Panc1 (cell line): Measurements from ENCODE around the gene REV3L. TPM values are rescaled to one million over a fixed set of nuclear protein-coding genes. Genes with fewer than 3 reads are reported as not detected.

Experiments
- ATAC-seq: fragments of 200-7000 bp; cut with Tn5 transposase; 2 replicates; pipeline ENCODE4 v1.9.1; 2020; ENCODE audit warnings: mild to moderate bottlenecking, moderate library complexity
- BruUV-seq: library from RNA; stranded (reverse); fragments of 400-500 nt; replicated peaks from 2 replicates; lab custom pipeline; 2021; lab: Mats Ljungman, UMichigan
- CTCF ChIA-PET: fragments of 300-600 bp; sonication (Branson Sonifier 250); formaldehyde crosslinking; loops from one replicate; lab custom pipeline; 2022; ENCODE audit warnings: antibody characterized with exemption; lab: Charles Lee
- POLR2A ChIA-PET: fragments of 300-600 bp; sonication (Branson Sonifier 250); formaldehyde crosslinking; loops from one replicate; lab custom pipeline; 2022; ENCODE audit warnings: antibody characterized with exemption; lab: Charles Lee
- DNase-seq: peaks from one replicate; pipeline ENCODE4 v3.0.0-alpha.2; 2010; ENCODE audit warnings: low read depth, low spot score
- H3K27ac ChIP-seq: 2 replicates; pipeline ENCODE4 v1.5.1; 2011; ENCODE audit warnings: mild to moderate bottlenecking, low read length, inconsistent platforms
- H3K27me3 ChIP-seq: fragments of 200-500 bp; sonication (Bioruptor generic); 2 replicates; pipeline ENCODE4 v1.6.0; 2014; ENCODE audit warnings: low read length, inconsistent platforms; ENCODE audit not compliant: control insufficient read depth, insufficient read depth
- H3K36me3 ChIP-seq: fragments of 200-500 bp; sonication (Bioruptor generic); 2 replicates; pipeline ENCODE4 v1.5.1; 2014; ENCODE audit warnings: inconsistent platforms, mild to moderate bottlenecking, low read length, moderate library complexity; ENCODE audit not compliant: control insufficient read depth, insufficient read depth
- H3K4me1 ChIP-seq: 2 replicates; pipeline ENCODE4 v1.5.1; 2011; ENCODE audit warnings: inconsistent platforms, mild to moderate bottlenecking, low read length, moderate library complexity; ENCODE audit not compliant: control insufficient read depth, insufficient read depth
- H3K4me3 ChIP-seq, 2 experiments: 2 replicates each; pipeline ENCODE4 v1.5.1; 2011 to 2012; ENCODE audit warnings: low read depth in 2 of 2, low read length in 2 of 2, mild to moderate bottlenecking in 2 of 2, inconsistent platforms in 1 of 2, moderate library complexity in 1 of 2
- H3K9me3 ChIP-seq: fragments of 200-500 bp; sonication (Bioruptor generic); 2 replicates; pipeline ENCODE4 v1.5.1; 2014; ENCODE audit warnings: low read depth, mild to moderate bottlenecking, inconsistent platforms, low read length, moderate library complexity; ENCODE audit not compliant: control insufficient read depth, insufficient read depth
- POLR2AphosphoS5 ChIP-seq: IDR thresholded peaks from 2 replicates; pipeline ENCODE4 v1.6.1; 2012; ENCODE audit warnings: mild to moderate bottlenecking, low read depth, low read length, moderate library complexity
- REST ChIP-seq, 2 experiments: IDR thresholded peaks; 2 replicates each; pipeline ENCODE4 v1.6.1; 2011 to 2012; ENCODE audit warnings: low read depth in 2 of 2, control low read depth in 1 of 2, low read length in 1 of 2, mild to moderate bottlenecking in 1 of 2, moderate library complexity in 1 of 2; ENCODE audit not compliant: insufficient read depth in 1 of 2
- SIN3A ChIP-seq: IDR thresholded peaks from 2 replicates; pipeline ENCODE4 v1.6.1; 2012; ENCODE audit warnings: low read depth, mild to moderate bottlenecking, low read length, moderate library complexity, borderline replicate concordance; ENCODE audit not compliant: insufficient read depth
- TCF7L2 ChIP-seq: IDR thresholded peaks from 2 replicates; pipeline ENCODE4 v1.6.1; 2011; ENCODE audit warnings: mild to moderate bottlenecking, low read depth, low read length, inconsistent platforms
- in situ Hi-C: cut with HindIII; loops from 2 replicates; pipeline ENCODE4 v1.10.0; 2016; ENCODE audit warnings: low sequenced_read_pairs, low pct_unique_long_range_greater_than_20kb
- intact Hi-C: fragments of 100-400 bp; cut with micrococcal nuclease; formaldehyde crosslinking; loops from one replicate; pipeline ENCODE4 v1.10.0; 2022; ENCODE audit not compliant: unreplicated experiment
- total RNA-seq: library from RNA; stranded (reverse); gene quantifications from one replicate; pipeline ENCODE4 v1.2.1, GENCODE V29; 2021; ENCODE audit not compliant: unreplicated experiment
- TF ChIP-seq, protein P1 (sequence below): fragments of 450-650 bp; IDR thresholded peaks from 2 replicates; pipeline ENCODE4 v1.5.1; 2017; ENCODE audit warnings: mild to moderate bottlenecking

The REV3L gene
- total RNA-seq, 1 experiment from 2014 or later, result 44.8 TPM

- Histone ChIP-seq H3K4me3 (no peak overlapping the region), H3K9me3 (no peaks in the 10 kb centered on the region), H3K27ac (no peak overlapping the region), H3K27me3 (no peaks in the 10 kb centered on the region), H3K4me1 (peaks cover 13% of the 10 kb centered on the region; the same call in 1 of the 2 replicates), H3K36me3 (no peaks in the 10 kb centered on the region)
- ChIA-PET POLR2A (interaction anchor here (0.6 kb wide), 1 partner anchor 15 kb away, joined by 3 read pairs; no protein-coding TSS in a partner anchor), CTCF (interaction anchor here (0.6 kb wide), 1 partner anchor 681 kb away, joined by 4 read pairs; no protein-coding TSS in a partner anchor)
- intact Hi-C loops (no loop called here), in situ Hi-C loops (no loop called here)
- DNase-seq (no peak), ATAC-seq (no peak)
- no TSS peak for BruUV-seq
- TF ChIP-seq, protein P1, sequence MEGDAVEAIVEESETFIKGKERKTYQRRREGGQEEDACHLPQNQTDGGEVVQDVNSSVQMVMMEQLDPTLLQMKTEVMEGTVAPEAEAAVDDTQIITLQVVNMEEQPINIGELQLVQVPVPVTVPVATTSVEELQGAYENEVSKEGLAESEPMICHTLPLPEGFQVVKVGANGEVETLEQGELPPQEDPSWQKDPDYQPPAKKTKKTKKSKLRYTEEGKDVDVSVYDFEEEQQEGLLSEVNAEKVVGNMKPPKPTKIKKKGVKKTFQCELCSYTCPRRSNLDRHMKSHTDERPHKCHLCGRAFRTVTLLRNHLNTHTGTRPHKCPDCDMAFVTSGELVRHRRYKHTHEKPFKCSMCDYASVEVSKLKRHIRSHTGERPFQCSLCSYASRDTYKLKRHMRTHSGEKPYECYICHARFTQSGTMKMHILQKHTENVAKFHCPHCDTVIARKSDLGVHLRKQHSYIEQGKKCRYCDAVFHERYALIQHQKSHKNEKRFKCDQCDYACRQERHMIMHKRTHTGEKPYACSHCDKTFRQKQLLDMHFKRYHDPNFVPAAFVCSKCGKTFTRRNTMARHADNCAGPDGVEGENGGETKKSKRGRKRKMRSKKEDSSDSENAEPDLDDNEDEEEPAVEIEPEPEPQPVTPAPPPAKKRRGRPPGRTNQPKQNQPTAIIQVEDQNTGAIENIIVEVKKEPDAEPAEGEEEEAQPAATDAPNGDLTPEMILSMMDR, result no peak
- TF ChIP-seq TCF7L2, result no peak
- no peak for TF ChIP-seq SIN3A
- no peak for TF ChIP-seq REST (IDR thresholded peaks at IDR 0.05; ENCODE audit: insufficient read depth in 1 of 2, low read depth in 2 of 2, low read length in 1 of 2)
Observed at GRCh38 chr6:111520524-111520923, 37.5 kb upstream of the REV3L start.

DNA sequence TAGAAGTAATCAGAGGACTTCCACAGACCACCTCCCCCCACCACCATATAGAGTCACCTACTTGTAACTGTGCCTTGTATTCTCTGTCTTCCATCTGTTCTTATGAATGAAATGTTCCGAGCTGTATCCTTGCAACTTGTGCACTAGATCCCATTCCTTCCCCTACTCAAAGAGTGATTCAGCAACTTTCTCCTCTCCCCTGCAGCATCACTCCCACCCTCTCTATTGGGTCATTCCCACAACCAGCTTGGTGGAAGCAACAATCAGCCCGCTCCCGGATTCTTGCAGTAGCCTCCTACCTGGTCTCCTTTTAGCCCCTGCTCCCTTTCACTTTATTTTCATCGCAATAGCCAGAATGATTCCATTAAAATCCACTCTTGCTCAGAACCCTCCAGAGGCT, 34.9 kb upstream of the REV3L start:
- H3K36me3 ChIP-seq, result no peaks in the 10 kb centered on the region
- ChIA-PET CTCF (no interaction called here), POLR2A (interaction anchor here (0.7 kb wide), 2 partner anchors 58 to 147 kb away, joined by 3 to 4 read pairs; no protein-coding TSS in a partner anchor)
- no peak for DNase-seq
- peaks cover 6% of the 10 kb centered on the region; the same call in 1 of the 2 replicates for H3K4me1 ChIP-seq
- TF ChIP-seq TCF7L2 (no peak), SIN3A (no peak), POLR2AphosphoS5 (no peak), REST (IDR thresholded peaks at IDR 0.05; ENCODE audit: insufficient read depth in 1 of 2, low read depth in 2 of 2, low read length in 1 of 2) (no peak)
- TF ChIP-seq, protein P1, result no peak
- intact Hi-C loops, result no loop called here
- in situ Hi-C loops, result no loop called here
- H3K27ac ChIP-seq, result peak overlapping the region; percentile 3; the same call in 1 of the 2 replicates
- no peak for ATAC-seq
- no peaks in the 10 kb centered on the region for H3K27me3 ChIP-seq
- H3K4me3 ChIP-seq, result no peak overlapping the region
- no TSS peak for BruUV-seq
- no peaks in the 10 kb centered on the region for H3K9me3 ChIP-seq
